ENCODE measurements around the gene GFAP.

The GFAP gene

DNA sequence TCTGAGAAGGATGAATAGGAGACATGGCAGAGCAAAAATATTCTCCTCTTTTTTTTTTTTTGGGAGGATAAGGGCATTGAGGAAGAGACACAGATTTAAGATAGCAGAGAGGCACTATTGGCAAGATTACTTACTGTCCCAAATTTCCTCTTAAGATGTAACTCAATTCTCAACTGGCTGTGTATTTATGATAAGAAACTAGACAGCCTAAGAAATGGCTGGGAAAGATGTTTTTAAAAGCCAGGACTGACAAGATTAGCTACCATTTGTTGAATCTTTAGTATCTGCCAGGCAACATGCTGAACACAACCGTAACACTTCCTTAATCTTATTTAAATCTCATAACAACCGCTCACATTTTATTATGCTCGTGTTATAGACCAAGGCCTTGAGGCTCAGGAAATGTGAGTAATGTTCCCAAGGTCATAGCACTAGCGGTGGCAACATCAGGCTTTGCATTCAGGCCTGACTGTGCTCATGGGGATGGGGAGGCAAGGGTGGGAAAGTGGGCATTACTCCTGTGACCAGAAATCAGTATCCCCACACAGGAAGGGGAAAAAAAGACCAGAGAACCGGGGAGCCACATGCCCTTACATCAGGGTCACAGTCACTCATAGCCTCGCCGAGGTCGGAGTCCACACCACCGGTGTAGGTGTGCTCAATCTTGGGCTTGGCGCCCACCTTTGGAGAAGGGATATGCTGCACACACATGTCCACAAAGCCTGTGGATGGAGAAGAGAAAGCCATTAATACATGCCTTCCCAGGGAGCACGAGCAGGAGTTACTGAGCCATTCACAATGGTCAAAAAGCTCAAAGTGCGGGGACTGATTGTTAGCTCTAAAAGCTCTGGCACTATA lies 52.0 kb downstream of the GFAP start:
- no peak for DNase-seq (ENCODE audit: low spot score)

DNA sequence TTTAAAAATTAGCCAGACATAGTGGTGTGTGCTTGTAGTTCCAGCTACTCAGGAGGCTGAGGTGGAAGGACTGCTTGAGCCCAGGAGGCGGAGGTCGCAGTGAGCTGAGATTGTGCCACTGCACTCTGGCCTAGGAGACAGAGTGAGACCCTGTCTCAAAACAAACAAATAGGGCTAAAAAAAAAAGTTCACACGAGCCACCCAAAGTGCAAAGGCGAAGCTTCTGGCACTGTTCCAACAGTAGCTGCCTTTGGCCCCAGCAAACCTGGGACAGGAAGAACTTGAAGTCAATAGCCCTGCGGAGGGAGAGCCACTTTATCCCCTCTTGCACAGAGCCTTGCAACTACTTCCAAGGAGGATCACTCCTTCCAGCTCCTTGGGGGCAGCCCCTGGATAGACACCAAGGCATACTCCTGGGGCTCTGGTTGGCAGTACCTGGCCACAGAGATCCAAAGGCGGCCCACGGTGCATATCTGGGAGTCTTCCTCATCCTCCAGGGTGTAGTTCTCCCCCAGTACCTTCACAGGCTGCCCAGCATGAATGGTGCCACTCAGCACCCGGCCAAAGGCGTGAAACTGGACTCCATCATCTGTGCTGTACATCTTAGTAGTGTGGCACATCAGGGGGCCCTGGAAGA lies 52.9 kb downstream of the GFAP start:
- DNase-seq (ENCODE audit: low spot score): no peak

DNA sequence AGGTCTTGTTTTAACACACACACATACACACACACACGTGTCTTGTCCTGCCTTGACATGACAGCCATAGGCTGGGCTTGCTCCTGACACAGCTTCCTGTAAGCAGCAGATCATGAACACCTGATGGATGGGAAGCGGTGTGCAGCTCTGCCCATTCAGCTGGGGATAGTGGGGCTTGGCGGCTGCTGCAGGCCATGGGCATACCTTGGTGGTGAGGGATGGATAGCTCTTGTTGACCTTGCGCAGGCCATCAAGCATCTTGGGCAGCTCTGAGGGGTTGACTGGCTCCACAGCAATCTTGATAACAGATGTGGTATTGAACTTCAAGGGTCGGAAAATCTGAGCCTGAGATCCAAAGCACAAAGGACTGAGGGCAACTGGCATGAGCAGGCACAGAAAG lies 55.6 kb downstream of the GFAP start:
- no peak for DNase-seq (ENCODE audit: low spot score)

- no peak for DNase-seq (ENCODE audit: low spot score)
These were observed 61.1 kb downstream of the GFAP start for GRCh38 chr17:44854192-44854591.
